OCI-LY7 (cell line): ENCODE results near the gene TTC28.

ENCODE experiments used
- CTCF ChIP-seq: fragments of 200-600 bp; sonication (generic); conservative IDR thresholded peaks from 2 replicates; pipeline ENCODE4 v1.5.1; 2014; ENCODE audit warnings: mild to moderate bottlenecking, antibody characterized with exemption, low read length, moderate library complexity, mixed read lengths
- EZH2phosphoT487 ChIP-seq: fragments of 200-600 bp; sonication (generic); IDR thresholded peaks from 2 replicates; pipeline ENCODE4 v1.6.1; 2018; ENCODE audit warnings: low read depth, borderline replicate concordance, mild to moderate bottlenecking, mixed run types, antibody characterized with exemption, low read length, moderate library complexity, mixed read lengths

DNA sequence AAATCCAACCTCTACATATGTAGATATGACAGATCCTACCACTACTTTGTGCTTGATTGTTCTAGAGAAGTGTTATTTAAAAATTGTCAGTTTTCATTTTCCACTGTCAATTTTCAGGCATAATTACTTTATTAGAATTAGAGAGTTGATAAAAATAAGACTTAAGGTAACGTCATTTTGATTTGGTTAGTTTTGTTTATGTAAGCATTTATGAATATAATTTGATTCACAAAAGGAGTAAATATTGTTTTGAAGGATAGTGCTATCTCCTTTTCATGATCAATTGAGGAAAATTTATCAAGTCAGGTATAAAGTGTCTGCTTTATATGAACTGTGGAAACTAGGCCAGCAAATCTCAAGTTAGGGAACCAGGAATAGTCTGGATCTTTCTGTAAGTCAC lies 718.0 kb downstream of the TTC28 start:
- TF ChIP-seq CTCF (no peak), EZH2phosphoT487 (no peak)
